Left colon (tissue), 2 donors: ENCODE data around the gene ROR2. TPM values are rescaled to one million over a fixed set of nuclear protein-coding genes. Genes with fewer than 3 reads are reported as not detected.
A peak's percentile ranks its signal among the peaks of the same experiment; 100 is the strongest.

Source experiments
- ATAC-seq: fragments of 200-7000 bp; cut with Tn5 transposase; one replicate; pipeline ENCODE4 v1.9.1; 2020; ENCODE audit warnings: mild to moderate bottlenecking, moderate library complexity
- DNase-seq, 2 donors: peaks; one replicate each; pipeline ENCODE4 v3.0.0-alpha.2; 2020
- intact Hi-C, 2 donors: fragments of 100-400 bp; cut with DNase I in 1 of 2; cut with micrococcal nuclease in 1 of 2; formaldehyde crosslinking; loops; one replicate each; pipeline versions ENCODE4 v1.11.2 to v1.14.0; 2022; cut with DNase I, micrococcal nuclease
- total RNA-seq, 2 donors: library from RNA; stranded (reverse); fragmentation: NEBNext Ultra II Directional; extraction: Animal tissue kit (Norgen Biotek cat#: 25700); gene quantifications; one replicate each; pipeline ENCODE4 v1.2.1, GENCODE V29; 2021
- donor health status: DM: no; HTN: no; CAD: no.
- donor health status: DM: yes; HTN: yes; CAD: no.

The ROR2 gene
- total RNA-seq, 2 donors from 2014 or later = 6.2 to 8.3 TPM

DNA sequence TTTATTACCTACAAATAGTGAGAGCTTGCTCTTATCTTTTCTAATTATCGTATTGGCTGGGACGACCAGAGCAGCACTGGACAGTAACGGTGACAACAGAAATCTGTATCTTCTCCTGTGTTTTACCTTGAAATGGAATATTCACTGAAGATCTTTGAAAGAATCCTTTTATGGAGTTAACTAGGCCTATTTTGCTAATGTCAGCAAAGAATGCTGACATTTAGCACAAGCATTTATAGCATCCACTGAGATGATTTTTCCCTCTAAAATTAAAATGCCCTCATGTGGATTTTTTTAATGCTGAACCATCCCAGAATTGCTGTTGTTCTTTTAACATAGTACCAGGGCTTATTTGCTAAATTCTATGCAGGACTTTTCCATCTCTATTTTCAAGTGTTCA, 59.4 kb downstream of the ROR2 start:
- no peak for DNase-seq
- no peak for ATAC-seq
- intact Hi-C loops = no loop called here

DNA sequence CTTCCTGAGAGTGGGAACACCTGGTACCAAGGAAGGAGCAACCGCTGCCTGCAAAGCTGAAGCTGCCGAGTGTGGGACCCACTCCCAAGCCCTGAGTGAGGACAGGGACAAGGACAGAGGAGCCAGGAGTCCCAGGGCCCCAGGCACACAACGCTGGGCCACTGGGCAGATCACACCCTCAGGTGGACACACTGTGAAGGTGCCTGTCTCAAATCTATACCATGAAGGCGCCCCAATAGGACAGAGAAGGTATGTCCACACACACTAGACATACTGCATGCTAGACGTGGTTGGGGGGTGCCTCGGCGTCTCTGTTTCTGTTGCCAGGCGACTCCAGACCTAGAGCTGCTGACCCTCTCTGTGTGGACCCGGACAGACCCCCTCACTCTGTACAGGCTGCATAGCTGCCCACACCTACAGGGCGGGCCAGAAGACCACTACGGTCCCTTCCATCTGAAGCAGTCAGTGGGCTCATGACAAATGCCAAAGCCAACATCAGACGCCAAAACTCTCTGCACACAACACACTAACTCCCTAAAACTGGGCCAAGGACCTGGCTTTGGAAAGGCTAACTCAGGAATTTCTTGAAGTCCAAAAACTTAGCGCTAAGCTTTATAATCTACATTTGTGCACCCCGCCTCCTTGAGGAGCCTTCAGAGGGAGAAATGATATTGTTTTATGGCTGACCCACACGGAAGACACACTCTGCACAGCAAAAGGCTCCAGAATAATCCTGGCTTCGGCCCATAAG, 60.7 kb downstream of the ROR2 start:
- DNase-seq (no peak), ATAC-seq (peak; percentile 52)
- intact Hi-C loops = no loop called here

DNA sequence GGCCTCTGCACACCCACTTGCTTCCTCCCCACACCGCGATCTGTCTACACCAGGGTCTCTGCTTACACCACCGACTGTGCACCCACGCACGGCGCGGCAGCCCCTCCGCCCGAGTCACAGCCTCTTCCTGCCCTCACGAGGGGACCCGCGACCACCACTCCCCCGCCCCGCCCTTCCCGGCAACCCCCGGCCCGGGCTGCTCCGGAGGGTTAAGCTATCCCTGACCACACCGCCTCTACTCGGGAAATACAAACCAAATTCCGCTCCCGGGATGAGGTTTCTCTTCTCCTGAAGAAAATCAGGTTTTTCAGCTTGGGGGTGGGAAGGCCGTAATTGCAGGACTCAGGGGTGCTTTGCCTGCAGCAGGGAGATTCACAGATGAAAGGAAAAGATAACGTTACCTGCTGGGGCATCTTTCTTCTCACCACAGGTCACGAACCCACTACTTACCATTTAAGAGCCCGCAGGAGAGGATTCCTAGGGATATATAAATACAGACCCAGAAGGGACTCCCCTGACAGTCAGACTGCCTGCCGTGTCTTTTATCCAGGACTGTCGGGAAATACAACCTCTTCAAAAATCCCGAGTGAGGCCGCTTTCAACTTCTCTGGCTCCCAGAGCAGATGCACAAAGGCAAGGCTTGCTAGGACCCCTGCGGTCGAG, 63.5 kb downstream of the ROR2 start:
- no peak for ATAC-seq
- intact Hi-C loops = no loop called here
- DNase-seq = no peak

DNA sequence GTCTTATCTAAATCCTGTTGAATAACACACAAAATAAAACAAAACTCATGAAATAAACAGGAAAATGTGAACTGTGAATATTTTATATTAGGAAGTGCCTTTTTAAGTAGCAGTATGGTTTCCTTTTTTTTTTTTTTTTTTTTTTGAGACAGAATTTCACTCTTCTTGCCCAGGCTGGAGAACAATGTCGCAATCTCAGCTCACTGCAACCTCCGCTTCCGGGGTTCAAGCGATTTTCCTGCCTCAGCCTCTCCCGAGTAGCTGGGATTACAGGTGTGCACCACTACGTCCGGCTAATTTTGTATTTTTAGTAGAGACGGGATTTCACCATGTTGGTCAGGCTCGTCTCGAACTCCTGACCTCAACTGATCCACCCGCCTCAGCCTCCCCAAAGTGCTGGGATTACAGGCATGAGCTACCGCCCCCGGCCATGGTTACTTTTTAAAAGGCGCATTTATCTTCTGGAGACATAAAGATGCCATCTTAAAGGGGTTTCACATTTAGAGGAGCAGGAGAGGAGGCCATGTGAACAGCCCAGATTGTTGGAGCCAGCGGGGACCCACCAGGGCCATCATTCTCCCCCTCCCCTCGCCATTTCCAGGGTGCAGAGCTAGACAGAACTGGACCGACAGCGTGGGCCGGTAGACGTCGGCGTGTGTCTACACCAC, 64.1 kb downstream of the ROR2 start:
- intact Hi-C loops = no loop called here
- no peak for DNase-seq
- no peak for ATAC-seq

DNA sequence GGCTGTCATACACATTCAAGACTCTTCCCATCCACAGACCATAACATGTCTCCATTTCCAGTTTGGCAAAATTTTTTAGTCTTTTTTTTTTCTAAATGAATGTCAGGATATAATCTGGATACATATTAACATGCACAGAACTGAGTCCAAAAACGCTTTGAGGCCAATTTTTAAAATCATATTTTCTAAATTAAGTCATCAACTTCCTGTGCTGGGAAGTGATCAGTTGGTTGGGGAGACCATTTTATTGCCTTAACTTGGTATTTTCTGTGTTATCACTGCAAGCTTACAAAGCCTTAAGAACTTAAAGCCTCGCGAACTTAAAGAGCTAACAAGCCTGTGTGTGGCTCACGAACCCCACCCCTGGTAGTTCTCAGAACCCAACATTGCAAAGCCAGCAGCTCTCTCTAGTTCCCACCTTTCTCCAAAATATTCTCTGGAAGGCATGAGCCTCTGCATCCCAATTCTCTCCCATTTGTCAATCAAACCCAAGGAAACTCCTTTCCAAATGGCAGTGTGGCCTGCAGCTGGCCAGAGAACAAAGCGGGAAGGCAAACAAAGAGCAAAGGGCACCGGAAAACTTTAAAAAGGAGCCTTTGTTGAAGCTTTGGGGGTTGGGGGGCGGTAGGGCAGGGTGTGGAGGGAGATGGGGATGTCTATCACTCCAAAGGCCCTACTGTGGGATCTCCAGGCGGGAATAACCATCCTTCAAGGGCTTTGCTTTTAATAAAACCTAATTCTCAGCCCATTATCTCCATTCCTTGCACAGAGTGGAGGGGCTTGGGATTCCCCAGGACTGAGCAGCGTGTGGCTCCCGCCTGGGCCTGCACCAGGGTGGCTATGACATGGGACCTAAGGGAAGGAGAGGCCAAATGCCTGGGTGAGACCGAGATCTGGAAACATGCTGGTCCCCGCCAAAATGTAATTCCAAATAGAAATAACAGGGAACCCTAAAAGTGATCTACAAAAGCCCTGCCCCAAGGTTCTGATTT, 65.0 kb downstream of the ROR2 start:
- intact Hi-C loops = no loop called here
- no peak for DNase-seq
- peak; percentile 33 for ATAC-seq

DNA sequence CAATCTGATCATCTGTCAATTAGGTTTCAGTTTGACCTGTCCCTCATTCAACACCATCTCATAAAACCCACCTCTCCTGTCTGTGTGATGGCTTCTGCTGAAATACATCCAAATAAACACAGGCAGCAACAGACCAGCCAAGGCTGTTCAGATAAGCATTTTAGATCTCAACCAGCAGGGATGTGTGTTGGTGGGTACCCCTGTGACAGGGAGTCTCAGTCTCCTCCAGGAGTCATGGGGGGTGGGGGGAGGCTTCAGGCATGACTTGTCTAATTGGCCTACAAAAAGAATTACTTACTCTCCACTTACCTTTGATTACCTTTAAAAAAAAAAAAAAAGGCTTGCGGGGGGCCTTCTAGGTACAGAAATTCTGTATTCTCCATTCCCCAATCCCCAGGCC, 65.9 kb downstream of the ROR2 start:
- no peak for DNase-seq
- intact Hi-C loops = no loop called here
- no peak for ATAC-seq

DNA sequence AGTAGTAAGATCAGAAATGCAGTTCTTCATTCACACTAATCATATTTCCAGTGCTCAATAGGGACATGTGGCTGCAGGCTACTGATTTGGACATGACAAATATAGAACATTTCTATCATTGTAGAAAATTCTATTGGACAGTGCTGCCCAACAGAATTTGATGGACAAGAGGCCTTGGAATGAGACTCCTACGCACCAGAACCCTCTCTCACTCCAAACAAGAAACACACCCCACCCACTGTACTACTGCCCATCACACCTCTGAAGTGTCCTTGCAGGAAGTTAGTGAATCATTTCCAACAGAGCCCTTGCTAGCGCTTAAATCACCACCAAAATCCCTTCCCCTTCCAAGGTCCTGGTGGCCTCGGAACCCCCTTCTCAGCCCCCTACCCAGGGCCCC, 66.5 kb downstream of the ROR2 start:
- intact Hi-C loops = no loop called here
- ATAC-seq (no peak), DNase-seq (no peak)

DNA sequence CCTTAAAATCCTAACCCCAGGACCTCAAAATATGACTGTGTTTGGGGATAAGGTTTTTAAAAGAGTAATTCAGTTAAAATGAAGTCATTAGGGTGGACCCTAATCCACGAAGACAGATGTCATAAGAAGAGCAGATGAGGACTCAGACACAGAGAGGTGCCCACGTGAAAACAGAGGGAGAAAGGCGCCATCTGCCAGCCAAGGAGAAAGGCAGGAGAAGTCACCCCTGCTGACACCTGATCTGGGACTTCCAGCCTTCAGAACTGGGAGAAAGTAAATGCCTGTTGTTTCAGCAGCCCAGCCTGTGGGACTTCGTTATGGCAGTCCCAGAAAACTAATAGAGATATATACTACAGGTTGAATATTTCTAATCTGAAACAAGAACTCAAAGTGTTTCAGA, 67.4 kb downstream of the ROR2 start:
- DNase-seq = no peak
- intact Hi-C loops = no loop called here
- ATAC-seq = no peak

DNA sequence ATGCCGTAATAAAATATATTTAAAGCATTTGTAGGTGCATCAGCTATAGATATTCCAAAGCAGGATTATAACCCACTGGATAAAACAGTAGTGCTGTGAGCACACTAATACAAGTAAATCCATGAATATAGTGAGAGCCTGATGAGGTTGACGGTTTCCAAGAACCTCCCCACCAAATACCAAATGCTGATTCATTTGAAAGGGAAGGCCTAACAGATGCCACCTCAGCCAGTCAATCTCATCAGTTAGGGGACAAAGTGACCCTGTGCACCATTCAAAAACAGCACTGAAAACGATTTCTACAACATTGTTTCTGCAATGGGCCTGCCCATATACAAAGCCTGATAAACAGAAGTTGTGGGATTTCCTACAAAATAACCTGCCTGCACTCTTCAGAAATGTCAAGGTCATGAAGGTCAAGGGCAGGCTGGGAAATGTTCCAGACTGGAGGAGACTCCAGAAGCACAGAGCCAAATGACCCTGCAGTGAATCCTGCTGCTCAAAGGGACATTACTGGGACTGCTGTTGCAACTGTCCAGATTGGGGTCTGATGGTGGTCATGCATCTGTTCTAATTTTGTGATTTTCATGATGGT, 69.6 kb downstream of the ROR2 start:
- no peak for DNase-seq
- no peak for ATAC-seq
- intact Hi-C loops = no loop called here

DNA sequence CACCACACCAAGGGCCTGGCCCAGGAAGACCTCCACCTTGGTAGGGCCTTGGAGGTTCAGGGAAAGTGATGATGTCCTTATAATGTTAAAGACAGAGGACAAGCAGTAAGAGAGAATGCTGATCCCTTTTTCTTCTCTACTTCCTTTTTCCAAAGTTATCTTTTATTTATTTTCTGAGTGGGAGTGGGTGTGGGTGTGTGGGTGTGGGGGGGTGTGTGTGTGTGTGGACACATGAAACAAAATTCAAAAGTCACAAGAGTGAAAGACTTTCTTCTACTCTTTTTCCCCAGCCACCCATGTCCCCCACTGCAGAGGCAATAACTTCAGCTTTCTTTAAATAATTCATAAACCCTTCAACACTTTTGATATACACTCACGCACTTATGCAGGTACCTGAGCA, 70.8 kb downstream of the ROR2 start:
- intact Hi-C loops = no loop called here
- ATAC-seq (no peak), DNase-seq (no peak)

DNA sequence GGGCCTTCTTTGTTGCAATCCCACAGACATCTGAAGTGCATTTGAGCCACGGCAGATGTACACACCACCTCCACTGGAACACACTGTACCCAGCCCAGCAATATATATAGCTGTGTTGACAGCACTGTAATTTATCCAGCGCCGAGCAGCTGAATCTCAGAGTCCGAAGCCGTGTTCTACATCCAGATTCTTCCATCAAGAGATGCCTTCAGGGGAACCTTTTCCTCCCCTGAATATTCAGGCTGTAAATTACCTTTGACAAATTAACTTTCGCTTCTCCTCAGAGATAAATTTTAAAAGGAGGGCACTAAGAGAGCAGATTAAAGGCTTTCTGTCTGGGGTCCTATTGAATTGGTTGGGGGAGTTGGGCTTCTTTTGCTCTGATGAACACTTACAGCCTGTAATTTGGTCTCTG, 76.4 kb downstream of the ROR2 start:
- no peak for ATAC-seq
- DNase-seq = peak in 1 of 2 donors; percentile 59
- intact Hi-C loops = no loop called here

DNA sequence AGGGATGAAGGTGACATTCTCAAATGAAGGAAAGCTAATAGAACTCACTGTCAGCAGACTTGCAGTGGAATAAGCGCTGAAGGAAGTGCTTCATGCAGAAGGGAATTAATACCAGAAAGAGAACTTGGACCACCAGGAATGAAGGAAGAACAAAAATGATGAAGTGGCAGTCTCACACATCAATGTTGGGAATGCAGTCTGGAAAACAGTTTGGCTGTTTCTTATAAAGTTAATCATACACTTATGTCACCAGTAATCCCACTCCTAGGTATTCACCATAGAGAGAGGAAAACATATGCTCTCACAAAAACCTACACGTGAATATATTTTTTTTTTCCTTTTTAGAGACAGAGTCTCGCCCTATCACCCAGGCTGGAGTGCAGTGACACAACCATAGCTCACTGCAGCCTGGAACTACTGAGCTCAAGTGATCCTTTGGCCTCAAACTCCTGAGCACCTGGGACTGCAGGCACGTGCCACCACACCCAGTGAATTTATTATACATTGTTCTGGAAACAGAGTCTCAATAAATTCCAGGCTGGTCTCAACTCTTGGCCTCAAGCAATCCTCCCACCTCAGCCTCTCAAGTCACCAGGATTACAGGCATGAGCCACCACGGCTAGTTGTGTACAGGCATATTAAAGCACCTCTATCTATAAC, 81.2 kb downstream of the ROR2 start:
- DNase-seq = no peak
- ATAC-seq = peak; percentile 58
- intact Hi-C loops = no loop called here

DNA sequence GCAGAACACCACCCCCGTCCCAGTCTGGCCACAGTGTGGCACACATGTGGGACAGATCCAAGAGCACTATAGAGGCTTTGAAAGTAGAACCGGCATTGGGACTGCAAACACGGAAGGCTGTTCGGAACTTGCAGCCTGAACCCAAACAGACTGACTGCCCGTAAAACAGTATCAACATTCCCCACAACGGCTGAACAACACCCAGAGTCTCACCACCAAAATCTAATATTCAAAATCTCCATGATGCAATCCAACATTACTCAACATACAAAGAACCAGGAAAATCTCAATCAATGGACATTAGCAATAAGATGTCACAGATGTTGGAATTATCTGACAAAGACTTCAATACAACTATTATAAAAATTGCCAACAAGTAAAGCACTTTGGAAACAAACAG, 82.3 kb downstream of the ROR2 start:
- no peak for ATAC-seq
- no peak for DNase-seq
- intact Hi-C loops = no loop called here

DNA sequence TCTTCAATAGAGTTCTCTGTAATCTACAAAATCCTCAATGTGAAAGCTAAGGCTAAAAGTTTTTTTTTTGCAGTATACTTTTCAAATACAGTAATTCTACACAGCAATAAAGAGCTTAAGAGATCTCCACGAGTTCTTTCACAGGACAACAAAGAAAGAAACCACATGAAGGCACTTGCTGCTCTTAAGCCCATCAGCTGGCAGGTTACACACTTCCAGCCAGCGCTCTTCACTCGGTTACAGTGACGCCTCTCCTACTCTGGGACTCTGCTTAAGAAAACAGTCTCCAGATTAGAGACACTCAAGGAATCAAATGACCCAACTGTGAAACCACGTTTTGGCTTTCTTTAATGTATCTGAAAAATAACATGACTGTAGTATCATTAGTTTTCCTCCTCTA, 85.0 kb downstream of the ROR2 start:
- intact Hi-C loops = no loop called here
- ATAC-seq = no peak
- DNase-seq = no peak

DNA sequence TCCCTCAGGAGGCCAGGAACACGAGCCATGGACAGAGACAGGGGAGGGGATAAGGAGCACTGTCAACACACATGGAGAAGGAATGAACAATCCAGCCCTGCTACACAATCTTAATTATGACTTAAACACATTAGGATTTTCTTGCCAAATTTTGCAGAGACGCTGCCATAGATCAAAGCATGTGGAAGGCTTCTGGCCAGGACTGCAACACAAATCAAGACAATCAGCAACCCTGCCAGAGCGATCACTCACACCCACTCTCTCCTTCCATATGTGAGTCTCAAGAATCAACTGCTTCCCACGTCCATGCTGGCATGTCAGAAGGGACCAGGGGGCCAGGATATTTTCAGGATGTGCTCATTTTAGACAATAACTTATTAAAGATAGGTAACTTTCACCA, 85.6 kb downstream of the ROR2 start:
- ATAC-seq = no peak
- intact Hi-C loops = no loop called here
- DNase-seq = no peak

DNA sequence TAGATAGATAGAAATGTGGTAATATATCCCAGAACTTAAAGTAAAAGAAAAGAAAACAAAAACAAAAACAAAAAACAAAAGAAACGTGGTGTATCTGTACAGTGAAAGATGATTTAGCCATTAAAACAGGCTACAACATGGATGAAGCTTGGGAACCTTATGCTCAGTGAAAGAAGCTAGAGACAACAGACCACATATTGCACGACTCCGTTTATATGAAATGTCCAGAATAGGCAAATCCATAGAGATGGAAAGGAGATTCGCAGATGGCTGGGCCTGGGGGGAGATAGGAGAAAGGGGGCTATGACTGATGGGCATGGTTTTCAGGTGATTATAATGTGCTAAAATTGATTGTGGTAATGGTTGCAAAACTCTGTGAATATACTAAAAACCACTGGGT, 86.6 kb downstream of the ROR2 start:
- intact Hi-C loops = no loop called here
- ATAC-seq = no peak
- no peak for DNase-seq

DNA sequence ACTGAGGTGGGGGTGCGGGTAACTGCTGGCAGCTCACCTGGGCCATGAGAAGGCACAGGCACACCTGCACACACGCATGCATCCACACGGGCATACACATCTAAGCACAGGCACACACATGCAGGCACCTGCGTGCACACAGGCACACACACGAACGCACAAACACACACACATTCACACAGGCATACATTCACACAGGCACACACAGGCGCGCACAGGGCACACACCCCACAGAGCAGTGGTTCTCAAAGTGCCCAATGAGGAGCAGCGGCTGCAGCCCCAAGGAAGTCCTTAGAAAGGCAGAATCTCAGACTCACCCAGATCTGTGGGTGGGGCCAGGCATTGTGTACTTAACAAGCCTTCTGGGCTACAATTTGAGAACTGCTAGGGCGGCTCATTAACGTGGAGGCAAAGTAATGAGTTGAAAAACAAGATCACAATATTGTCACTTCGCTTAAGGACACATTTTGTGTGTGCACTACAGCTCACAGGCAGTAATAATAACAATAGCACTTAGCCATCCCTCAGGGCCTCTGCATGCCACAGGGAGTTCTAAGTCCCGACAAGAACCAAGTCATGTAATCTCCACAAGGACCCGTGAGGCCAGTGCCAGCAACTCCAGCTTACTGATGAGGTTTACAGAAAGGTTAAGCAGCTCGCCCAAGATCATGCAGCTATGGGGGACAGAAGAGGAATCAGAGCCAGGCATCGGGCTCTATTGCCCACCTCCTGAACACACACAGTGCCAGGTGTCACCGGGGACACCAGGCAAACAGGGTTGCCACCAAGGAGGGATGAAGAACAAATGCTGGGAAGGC, 91.6 kb downstream of the ROR2 start:
- intact Hi-C loops = no loop called here
- DNase-seq (no peak), ATAC-seq (peak; percentile 53)
